ENCODE results near the gene PLSCR1.

The PLSCR1 gene

GRCh38 chr3:146536681-146537080, 7.7 kb downstream of the PLSCR1 start:
- Histone ChIP-seq H3K9ac (no peak overlapping the region), H3K79me2 (ENCODE audit: insufficient read depth, low read depth) (peaks cover 65% of the 10 kb centered on the region), H3K27me3 (ENCODE audit: insufficient read depth, low read depth) (no peaks in the 10 kb centered on the region)

GRCh38 chr3:146532406-146532805, 12.0 kb downstream of the PLSCR1 start:
- no peak overlapping the region for H3K4me2 ChIP-seq
- H3K27ac ChIP-seq = no peak overlapping the region
- H3K36me3 ChIP-seq (ENCODE audit: insufficient read depth) = no peaks in the 10 kb centered on the region
- no peak overlapping the region for H3K4me3 ChIP-seq (IDR thresholded peaks at IDR 0.05; ENCODE audit: insufficient read depth, low read depth, low read length)
- no peak overlapping the region for H3K9ac ChIP-seq
- peaks cover 5% of the 10 kb centered on the region for H3K4me1 ChIP-seq (ENCODE audit: low read depth, poor library complexity, severe bottlenecking)
- no peaks in the 10 kb centered on the region for H3K27me3 ChIP-seq (ENCODE audit: insufficient read depth, low read depth)
- no peak overlapping the region for H2AFZ ChIP-seq (ENCODE audit: low read depth)
- no peaks in the 10 kb centered on the region for H4K20me1 ChIP-seq (ENCODE audit: insufficient read depth)
- H3K79me2 ChIP-seq (ENCODE audit: insufficient read depth, low read depth) = peaks cover 24% of the 10 kb centered on the region
- no peak for TF ChIP-seq CTCF (conservative IDR thresholded peaks at IDR 0.05; ENCODE audit: low read depth, low read length)

More at GRCh38 chr3:146536681-146537080, 7.7 kb downstream of the PLSCR1 start:
- TF ChIP-seq CTCF (conservative IDR thresholded peaks at IDR 0.05; ENCODE audit: low read depth, low read length) = no peak
- no peak overlapping the region for H3K4me3 ChIP-seq (IDR thresholded peaks at IDR 0.05; ENCODE audit: insufficient read depth, low read depth, low read length)
- H2AFZ ChIP-seq (ENCODE audit: low read depth) = no peak overlapping the region
- no peak overlapping the region for H3K27ac ChIP-seq
- H3K4me1 ChIP-seq (ENCODE audit: low read depth, poor library complexity, severe bottlenecking) = peaks cover 48% of the 10 kb centered on the region
- H3K4me2 ChIP-seq = no peak overlapping the region
- H3K36me3 ChIP-seq (ENCODE audit: insufficient read depth) = no peaks in the 10 kb centered on the region
- H4K20me1 ChIP-seq (ENCODE audit: insufficient read depth) = no peaks in the 10 kb centered on the region

- H3K27ac ChIP-seq = no peak overlapping the region
Measured at GRCh38 chr3:146530609-146531008, 13.8 kb downstream of the PLSCR1 start.

GRCh38 chr3:146529021-146529420, 15.4 kb downstream of the PLSCR1 start:
- Histone ChIP-seq H3K79me2 (ENCODE audit: insufficient read depth, low read depth) (no peaks in the 10 kb centered on the region), H3K9ac (no peak overlapping the region), H2AFZ (ENCODE audit: low read depth) (no peak overlapping the region), H3K4me1 (ENCODE audit: low read depth, poor library complexity, severe bottlenecking) (peaks cover 5% of the 10 kb centered on the region), H3K27ac (no peak overlapping the region), H4K20me1 (ENCODE audit: insufficient read depth) (no peaks in the 10 kb centered on the region), H3K4me3 (IDR thresholded peaks at IDR 0.05; ENCODE audit: insufficient read depth, low read depth, low read length) (no peak overlapping the region), H3K27me3 (ENCODE audit: insufficient read depth, low read depth) (no peaks in the 10 kb centered on the region), H3K36me3 (ENCODE audit: insufficient read depth) (no peaks in the 10 kb centered on the region), H3K4me2 (no peak overlapping the region)
- TF ChIP-seq CTCF (conservative IDR thresholded peaks at IDR 0.05; ENCODE audit: low read depth, low read length) = no peak

More at GRCh38 chr3:146530609-146531008, 13.8 kb downstream of the PLSCR1 start:
- Histone ChIP-seq H3K4me2 (no peak overlapping the region), H3K27me3 (ENCODE audit: insufficient read depth, low read depth) (no peaks in the 10 kb centered on the region), H4K20me1 (ENCODE audit: insufficient read depth) (no peaks in the 10 kb centered on the region), H3K9ac (no peak overlapping the region), H3K4me1 (ENCODE audit: low read depth, poor library complexity, severe bottlenecking) (peaks cover under 1% of the 10 kb centered on the region), H3K4me3 (IDR thresholded peaks at IDR 0.05; ENCODE audit: insufficient read depth, low read depth, low read length) (no peak overlapping the region), H3K79me2 (ENCODE audit: insufficient read depth, low read depth) (peaks cover 8% of the 10 kb centered on the region; the same call in 1 of the 2 replicates), H3K36me3 (ENCODE audit: insufficient read depth) (no peaks in the 10 kb centered on the region), H2AFZ (ENCODE audit: low read depth) (no peak overlapping the region)
- no peak for TF ChIP-seq CTCF (conservative IDR thresholded peaks at IDR 0.05; ENCODE audit: low read depth, low read length)

Measured in KMS-11 (cell line).